IPS DF 6.9 (cell line): ENCODE measurements around the gene EMD.

Experiments
- DNase-seq: peaks from one replicate; pipeline ENCODE4 v3.0.0-alpha.2; 2013; ENCODE audit warnings: low read depth, low spot score
- H3K27ac ChIP-seq: one replicate; pipeline ENCODE4 v1.5.1; 2013; ENCODE audit warnings: low read length, control low read depth
- H3K27me3 ChIP-seq: 2 replicates; pipeline ENCODE4 v1.6.1; 2013; ENCODE audit warnings: mild to moderate bottlenecking, low read length; ENCODE audit not compliant: control insufficient read depth, insufficient read depth
- H3K36me3 ChIP-seq: 2 replicates; pipeline ENCODE4 v1.6.1; 2013; ENCODE audit warnings: low read length; ENCODE audit not compliant: control insufficient read depth, insufficient read depth
- H3K4me1 ChIP-seq: 2 replicates; pipeline ENCODE4 v1.6.1; 2013; ENCODE audit warnings: low read length; ENCODE audit not compliant: control insufficient read depth, insufficient read depth
- H3K4me3 ChIP-seq: 2 replicates; pipeline ENCODE4 v1.5.1; 2013; ENCODE audit warnings: mild to moderate bottlenecking, low read length
- H3K9me3 ChIP-seq: 2 replicates; pipeline ENCODE4 v1.6.1; 2013; ENCODE audit warnings: low read length, inconsistent platforms; ENCODE audit not compliant: control insufficient read depth, insufficient read depth
- WGBS: extraction: QIAGEN DNeasy Blood & Tissue Kit; methylation state at CpG from one replicate; pipeline ENCODE4 v1.1.7; 2013; ENCODE audit warnings: mixed read lengths, missing lambda C conversion rate; ENCODE audit not compliant: insufficient read length, insufficient coverage; 5-methylcytosine and 5-hydroxymethylcytosine counted together

EMD gene

DNA sequence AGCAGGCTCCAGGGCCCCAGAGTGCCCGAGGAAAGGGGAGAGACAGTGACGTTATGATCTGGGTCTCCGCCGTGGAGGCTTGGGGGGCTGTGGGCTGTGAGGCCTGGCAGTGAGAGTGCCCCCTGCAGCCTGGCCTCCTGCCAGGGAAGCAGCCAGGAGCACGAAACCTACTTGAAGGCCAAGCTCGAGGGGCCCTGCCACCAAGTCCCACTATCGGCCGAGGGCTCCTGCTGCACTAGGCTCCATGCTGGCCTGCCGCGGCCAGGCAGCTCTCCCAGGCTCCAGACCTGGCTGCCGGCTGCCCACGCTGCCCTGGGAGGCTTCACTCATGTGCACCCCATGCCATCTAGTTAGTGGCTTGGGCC is 23.3 kb upstream of the EMD start:
- H3K27me3 ChIP-seq, result no peaks in the 10 kb centered on the region
- H3K9me3 ChIP-seq, result no peaks in the 10 kb centered on the region
- WGBS, result no CpG with 5 or more reads among the region's 12 CpGs
- no peak overlapping the region for H3K27ac ChIP-seq
- H3K36me3 ChIP-seq, result peaks cover 97% of the 10 kb centered on the region
- H3K4me1 ChIP-seq, result no peaks in the 10 kb centered on the region
- H3K4me3 ChIP-seq, result no peak overlapping the region
- no peak for DNase-seq

DNA sequence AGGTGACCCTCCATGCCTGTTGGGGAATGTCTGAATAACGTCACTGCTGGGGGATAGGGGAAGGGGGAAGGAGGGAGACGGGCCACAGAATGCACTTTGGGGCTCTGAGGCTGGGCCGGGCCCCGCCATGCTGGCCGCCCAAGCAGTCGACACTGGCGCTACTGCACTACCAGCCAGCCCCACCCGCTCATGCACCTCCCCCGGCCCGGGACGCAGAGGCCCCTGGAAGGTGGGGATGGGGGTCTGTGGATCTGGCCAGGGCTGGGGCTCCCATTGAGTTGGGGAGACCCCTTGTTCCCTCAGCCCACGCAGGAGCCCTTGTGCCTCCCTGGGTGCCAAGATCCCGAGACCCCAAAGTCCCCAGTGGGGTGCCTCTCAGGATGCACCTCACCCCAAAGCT is 22.5 kb upstream of the EMD start:
- H3K4me1 ChIP-seq, result no peaks in the 10 kb centered on the region
- H3K4me3 ChIP-seq, result no peak overlapping the region
- no peaks in the 10 kb centered on the region for H3K9me3 ChIP-seq
- H3K27ac ChIP-seq, result no peak overlapping the region
- WGBS, result no CpG with 5 or more reads among the region's 13 CpGs
- DNase-seq, result no peak
- H3K36me3 ChIP-seq, result peaks cover 95% of the 10 kb centered on the region
- H3K27me3 ChIP-seq, result no peaks in the 10 kb centered on the region

DNA sequence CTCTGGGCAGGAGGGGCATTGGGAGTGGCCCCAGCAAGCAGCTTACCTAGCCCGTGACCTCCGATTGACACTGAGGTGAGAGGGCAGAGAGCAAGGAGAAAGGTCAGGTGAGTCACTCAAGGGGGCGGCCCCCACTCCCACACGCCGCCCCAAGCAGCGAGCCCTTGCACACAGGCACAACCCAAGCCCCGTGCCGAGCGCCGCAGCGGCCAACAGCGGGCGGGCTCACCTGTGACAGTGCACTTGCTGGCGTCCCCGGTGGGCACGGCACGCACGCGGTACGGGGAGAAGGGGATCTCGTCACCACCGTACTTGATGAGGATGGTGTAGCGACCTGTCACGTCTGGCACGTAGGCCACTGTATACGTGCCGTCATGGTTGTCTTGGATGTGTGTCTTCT is 21.9 kb upstream of the EMD start:
- Histone ChIP-seq H3K27ac (no peak overlapping the region), H3K4me3 (no peak overlapping the region), H3K36me3 (peaks cover 96% of the 10 kb centered on the region), H3K9me3 (no peaks in the 10 kb centered on the region), H3K4me1 (no peaks in the 10 kb centered on the region), H3K27me3 (no peaks in the 10 kb centered on the region)
- no CpG with 5 or more reads among the region's 27 CpGs for WGBS
- DNase-seq, result no peak

DNA sequence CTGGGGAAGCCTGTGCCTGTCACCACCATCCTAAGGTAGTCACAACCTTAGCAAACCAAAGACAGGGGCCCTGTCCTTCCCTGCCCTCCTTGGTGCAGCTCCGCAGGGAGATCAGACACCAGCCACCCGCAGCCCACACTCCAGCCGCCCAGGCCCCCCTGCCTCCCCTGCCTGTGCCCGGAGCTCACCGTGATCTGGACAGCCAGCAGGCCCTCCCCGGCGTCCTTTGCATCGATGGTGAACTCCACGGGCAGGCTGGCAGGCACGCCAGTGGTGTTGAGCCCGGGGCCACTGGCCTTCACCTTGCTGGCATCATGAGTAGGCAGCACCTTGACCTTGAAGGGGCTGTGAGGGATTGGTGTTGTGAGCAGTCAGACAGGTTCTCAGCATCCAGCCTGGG is 21.1 kb upstream of the EMD start:
- H3K4me3 ChIP-seq, result no peak overlapping the region
- DNase-seq, result no peak
- no peak overlapping the region for H3K27ac ChIP-seq
- H3K36me3 ChIP-seq, result peaks cover 95% of the 10 kb centered on the region
- no peaks in the 10 kb centered on the region for H3K27me3 ChIP-seq
- WGBS, result no CpG with 5 or more reads among the region's 11 CpGs
- no peaks in the 10 kb centered on the region for H3K9me3 ChIP-seq
- no peaks in the 10 kb centered on the region for H3K4me1 ChIP-seq

- DNase-seq, result no peak
- H3K4me1 ChIP-seq, result no peaks in the 10 kb centered on the region
- H3K36me3 ChIP-seq, result peaks cover 90% of the 10 kb centered on the region
- no peak overlapping the region for H3K27ac ChIP-seq
- WGBS, result no CpG with 5 or more reads among the region's 6 CpGs
- no peaks in the 10 kb centered on the region for H3K27me3 ChIP-seq
- no peaks in the 10 kb centered on the region for H3K9me3 ChIP-seq
- no peak overlapping the region for H3K4me3 ChIP-seq
These were observed 20.3 kb upstream of the EMD start for GRCh38 chrX:154358829-154359228.

- no peak for DNase-seq
- H3K4me1 ChIP-seq, result no peaks in the 10 kb centered on the region
- H3K36me3 ChIP-seq, result peaks cover 90% of the 10 kb centered on the region
- no peaks in the 10 kb centered on the region for H3K9me3 ChIP-seq
- no CpG with 5 or more reads among the region's 41 CpGs for WGBS
- no peak overlapping the region for H3K4me3 ChIP-seq
- no peaks in the 10 kb centered on the region for H3K27me3 ChIP-seq
- H3K27ac ChIP-seq, result no peak overlapping the region
These were observed 19.5 kb upstream of the EMD start for GRCh38 chrX:154359362-154360154.

DNA sequence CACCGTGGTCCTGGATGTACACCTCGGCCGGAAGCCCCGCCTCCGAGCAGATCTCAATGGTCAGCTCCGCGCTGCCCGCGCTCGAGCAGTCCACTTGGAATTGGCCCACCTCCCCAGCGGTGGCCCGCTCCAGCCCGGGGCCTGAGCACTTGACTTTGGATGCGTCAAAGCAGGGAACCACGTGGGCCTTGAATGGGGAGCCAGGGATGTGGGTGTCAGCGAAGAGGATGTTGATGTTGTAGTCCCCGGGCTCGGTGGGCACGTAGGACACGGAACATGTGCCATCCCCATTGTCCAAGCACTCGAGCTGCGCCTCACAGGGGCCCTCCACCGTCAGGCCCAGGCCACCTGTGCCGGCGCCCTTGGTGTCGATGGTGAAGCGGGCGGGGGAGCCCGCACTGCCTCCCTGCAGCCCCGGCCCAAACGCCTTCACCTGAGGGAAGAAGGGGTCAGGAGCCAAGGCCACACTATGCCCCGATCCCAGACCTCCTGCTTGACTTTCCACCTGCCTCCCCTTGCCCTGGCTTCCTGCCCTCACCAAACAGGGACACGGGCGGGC is 18.9 kb upstream of the EMD start:
- no CpG with 5 or more reads among the region's 34 CpGs for WGBS
- no peaks in the 10 kb centered on the region for H3K4me1 ChIP-seq
- H3K36me3 ChIP-seq, result peaks cover 89% of the 10 kb centered on the region
- no peak overlapping the region for H3K27ac ChIP-seq
- no peaks in the 10 kb centered on the region for H3K27me3 ChIP-seq
- no peak overlapping the region for H3K4me3 ChIP-seq
- DNase-seq, result no peak
- H3K9me3 ChIP-seq, result no peaks in the 10 kb centered on the region

- WGBS, result no CpG with 5 or more reads among the region's 30 CpGs
- Histone ChIP-seq H3K27me3 (no peaks in the 10 kb centered on the region), H3K27ac (no peak overlapping the region), H3K4me1 (no peaks in the 10 kb centered on the region), H3K9me3 (no peaks in the 10 kb centered on the region), H3K4me3 (no peak overlapping the region; the same call in 1 of the 2 replicates), H3K36me3 (peaks cover 90% of the 10 kb centered on the region)
- no peak for DNase-seq
These were observed 16.9 kb upstream of the EMD start for GRCh38 chrX:154362085-154362742.

DNA sequence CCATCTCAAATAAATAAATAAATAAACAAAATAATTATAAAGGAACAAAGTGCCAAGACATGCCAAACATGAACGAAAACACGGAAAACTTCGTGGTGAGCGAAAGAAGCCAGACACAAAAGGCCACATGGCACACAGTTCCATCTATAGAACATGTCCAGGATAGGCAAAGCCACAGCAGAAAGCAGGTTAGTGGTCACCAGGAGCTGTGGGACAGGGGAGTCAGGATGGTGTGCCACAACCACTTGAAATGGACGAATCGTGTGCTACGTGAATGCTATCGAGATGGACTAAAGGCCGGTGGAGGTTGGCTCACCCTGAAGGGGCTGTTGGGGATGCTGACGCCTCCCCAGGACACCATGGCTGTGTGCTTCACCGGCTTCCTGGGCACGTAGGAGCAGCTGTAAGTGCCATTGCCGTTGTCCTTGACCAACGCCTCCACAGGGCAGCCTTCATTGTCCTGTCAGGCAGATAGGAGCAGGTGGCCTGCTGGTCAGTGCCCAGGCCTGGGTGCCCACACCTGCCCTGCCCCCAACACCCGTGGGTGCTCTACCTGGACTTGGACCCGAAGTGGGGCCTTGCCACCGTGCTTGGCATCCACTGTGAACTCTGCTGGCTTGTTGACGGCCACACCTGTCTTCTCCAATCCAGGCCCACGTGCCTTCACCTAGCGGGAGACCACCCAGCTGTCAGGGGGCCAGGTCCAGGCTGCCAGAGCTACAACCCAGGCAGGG is 15.2 kb upstream of the EMD start:
- H3K4me1 ChIP-seq, result no peaks in the 10 kb centered on the region
- H3K27me3 ChIP-seq, result no peaks in the 10 kb centered on the region
- H3K27ac ChIP-seq, result no peak overlapping the region
- H3K36me3 ChIP-seq, result peaks cover 81% of the 10 kb centered on the region
- no CpG with 5 or more reads among the region's 20 CpGs for WGBS
- H3K9me3 ChIP-seq, result no peaks in the 10 kb centered on the region
- no peak overlapping the region for H3K4me3 ChIP-seq
- no peak for DNase-seq

DNA sequence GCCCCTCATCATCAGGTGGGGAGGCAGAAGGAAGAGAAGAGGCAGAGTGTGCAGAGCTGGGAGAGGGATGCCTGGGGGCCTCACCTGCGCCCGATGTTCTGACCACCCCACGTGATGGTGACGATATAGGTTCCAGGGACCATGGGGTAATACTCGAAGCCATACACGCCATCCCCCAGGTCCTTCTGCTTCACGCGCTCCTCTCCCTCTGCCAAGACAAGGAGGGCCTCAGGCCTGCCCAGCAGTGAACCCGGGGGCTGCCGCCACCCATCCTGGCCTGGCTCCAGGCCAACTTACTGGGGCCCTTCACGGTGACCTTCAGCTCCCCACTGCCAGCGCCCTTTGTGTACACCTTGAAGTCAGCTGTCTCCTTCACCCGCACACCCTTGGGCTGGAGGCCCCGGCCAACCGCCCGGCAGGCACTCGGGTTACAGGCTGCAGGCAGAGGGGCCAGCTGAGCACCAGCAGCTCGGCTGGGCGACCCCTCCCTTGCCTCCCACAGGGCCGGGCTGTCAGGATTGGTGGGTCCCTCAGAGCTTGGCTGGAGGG is 14.0 kb upstream of the EMD start:
- DNase-seq, result no peak
- no CpG with 5 or more reads among the region's 20 CpGs for WGBS
- Histone ChIP-seq H3K27ac (no peak overlapping the region), H3K27me3 (no peaks in the 10 kb centered on the region), H3K4me3 (no peak overlapping the region), H3K9me3 (no peaks in the 10 kb centered on the region), H3K36me3 (peaks cover 72% of the 10 kb centered on the region), H3K4me1 (no peaks in the 10 kb centered on the region)
